Cardiac fibroblast (primary cell): ENCODE results near the gene ZNF135.

Source experiments
- DNase-seq, 2 donors: peaks; one replicate each; pipeline versions ENCODE4 v3.0.0 to v3.0.0-alpha.2; 2010; ENCODE audit warnings: low read depth in 2 of 2
- H3K4me3 ChIP-seq, 2 donors: replicated peaks in 1 of 2; 1 replicate in 1 of 2; 2 replicates in 1 of 2; pipeline ENCODE4 v1.5.1; 2011; ENCODE audit warnings: low read depth in 2 of 2, low read length in 2 of 2, mild to moderate bottlenecking in 2 of 2, moderate library complexity in 1 of 2
- TF ChIP-seq, protein P1 (sequence below): IDR thresholded peaks from one replicate; pipeline ENCODE4 v1.5.1; 2011; ENCODE audit warnings: low read depth, mild to moderate bottlenecking, low read length, inconsistent platforms

ZNF135 gene

DNA sequence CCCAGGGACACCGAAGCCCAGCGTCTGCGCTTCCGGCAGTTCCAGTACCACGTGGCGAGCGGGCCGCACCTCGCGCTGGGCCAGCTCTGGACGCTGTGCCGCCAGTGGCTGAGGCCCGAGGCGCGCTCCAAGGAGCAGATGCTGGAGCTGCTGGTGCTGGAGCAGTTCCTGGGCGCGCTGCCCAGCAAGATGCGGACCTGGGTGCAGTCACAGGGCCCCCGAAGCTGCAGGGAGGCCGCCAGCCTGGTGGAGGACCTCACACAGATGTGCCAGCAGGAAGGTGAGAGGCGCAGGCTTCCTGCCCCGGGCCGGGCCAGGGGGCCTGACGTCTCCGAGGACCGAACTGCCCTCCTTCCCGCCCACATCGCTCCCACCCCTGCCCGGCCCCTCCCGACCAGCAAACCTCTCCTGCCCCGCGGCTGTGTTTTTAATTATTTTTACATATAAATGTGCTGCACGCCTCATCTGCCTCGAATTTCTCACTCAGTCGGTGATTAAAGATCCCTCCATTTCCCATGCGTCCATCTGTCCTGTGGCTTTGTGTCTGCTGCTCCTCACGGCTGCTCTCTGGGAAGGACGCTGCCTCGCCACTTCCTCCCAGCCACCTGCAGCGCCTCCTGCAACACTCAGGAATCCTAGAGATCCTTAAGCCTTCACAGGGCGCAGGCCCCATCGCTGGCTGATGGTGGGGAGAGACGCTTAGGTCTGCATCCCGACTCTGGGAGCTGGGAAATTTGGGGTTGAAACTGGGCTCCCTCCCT lies 21.0 kb upstream of the ZNF135 start:
- no peak overlapping the region for H3K4me3 ChIP-seq
- TF ChIP-seq, protein P1, sequence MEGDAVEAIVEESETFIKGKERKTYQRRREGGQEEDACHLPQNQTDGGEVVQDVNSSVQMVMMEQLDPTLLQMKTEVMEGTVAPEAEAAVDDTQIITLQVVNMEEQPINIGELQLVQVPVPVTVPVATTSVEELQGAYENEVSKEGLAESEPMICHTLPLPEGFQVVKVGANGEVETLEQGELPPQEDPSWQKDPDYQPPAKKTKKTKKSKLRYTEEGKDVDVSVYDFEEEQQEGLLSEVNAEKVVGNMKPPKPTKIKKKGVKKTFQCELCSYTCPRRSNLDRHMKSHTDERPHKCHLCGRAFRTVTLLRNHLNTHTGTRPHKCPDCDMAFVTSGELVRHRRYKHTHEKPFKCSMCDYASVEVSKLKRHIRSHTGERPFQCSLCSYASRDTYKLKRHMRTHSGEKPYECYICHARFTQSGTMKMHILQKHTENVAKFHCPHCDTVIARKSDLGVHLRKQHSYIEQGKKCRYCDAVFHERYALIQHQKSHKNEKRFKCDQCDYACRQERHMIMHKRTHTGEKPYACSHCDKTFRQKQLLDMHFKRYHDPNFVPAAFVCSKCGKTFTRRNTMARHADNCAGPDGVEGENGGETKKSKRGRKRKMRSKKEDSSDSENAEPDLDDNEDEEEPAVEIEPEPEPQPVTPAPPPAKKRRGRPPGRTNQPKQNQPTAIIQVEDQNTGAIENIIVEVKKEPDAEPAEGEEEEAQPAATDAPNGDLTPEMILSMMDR: no peak
- no peak for DNase-seq

DNA sequence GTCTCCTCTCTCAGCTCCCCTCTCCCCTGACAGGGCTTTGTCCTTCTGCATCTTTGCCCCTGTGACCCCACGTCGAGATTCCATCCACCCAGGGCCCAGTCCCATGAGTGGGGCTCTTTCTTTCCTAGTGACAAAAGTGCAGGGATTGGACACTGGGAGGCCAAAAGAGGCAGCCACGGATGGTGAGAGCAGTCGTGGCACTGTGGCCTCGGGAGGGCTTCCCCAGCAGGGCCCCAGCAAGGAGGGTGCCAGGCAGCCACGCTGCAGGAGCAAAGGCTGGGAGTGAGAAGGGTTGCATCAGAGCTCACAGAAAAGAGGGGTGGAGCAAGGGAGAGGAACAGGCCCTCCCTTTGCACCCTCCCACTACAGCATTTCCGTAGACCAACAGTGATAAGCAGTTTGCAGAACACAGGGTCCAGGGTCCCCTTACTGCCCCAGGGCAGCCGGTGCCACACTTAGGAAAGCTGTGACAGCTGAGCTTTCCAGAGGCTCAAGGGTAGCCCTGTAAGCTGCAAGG lies 20.3 kb upstream of the ZNF135 start:
- DNase-seq: no peak
- TF ChIP-seq, protein P1: no peak
- no peak overlapping the region for H3K4me3 ChIP-seq

DNA sequence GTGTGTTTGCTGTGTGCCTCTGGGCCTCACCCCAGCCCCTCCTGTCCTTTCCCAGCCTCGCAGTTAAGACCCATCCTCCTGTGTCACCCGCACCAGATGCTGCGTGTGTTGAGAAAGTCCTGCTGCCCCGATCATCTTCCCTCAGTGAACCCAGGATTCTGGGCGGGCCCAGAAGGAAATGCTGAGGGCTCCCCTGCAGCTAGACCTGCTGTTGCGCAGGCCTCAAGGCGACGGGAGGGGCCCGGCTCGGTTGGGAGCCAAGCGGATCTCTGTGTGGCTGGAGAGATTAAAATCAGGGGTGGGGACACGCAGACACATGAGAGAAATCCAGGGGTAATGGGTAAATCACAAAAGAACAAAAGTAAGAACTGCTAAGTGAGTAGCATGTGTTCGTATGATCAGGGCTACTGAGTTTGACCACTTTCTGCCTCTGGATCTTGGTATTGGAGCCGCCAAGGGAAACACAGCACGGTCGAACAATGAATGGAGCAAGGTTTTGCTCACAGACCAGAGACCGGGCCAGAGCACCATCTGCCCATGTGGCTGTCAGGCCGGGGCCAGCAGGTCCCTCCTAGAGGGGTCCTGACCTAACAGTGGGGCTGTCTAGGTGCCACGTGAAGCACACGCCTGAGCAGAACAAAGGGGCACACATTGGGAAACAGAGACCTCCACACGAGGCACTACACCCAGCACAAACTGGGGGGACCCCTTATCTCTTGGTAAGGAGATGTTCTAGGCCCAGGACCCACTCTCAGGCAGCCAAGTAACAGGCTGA lies 18.1 kb upstream of the ZNF135 start:
- no peak overlapping the region for H3K4me3 ChIP-seq
- DNase-seq: no peak
- TF ChIP-seq, protein P1: no peak

GRCh38 chr19:58042495-58043340 lies 16.4 kb upstream of the ZNF135 start:
- H3K4me3 ChIP-seq: no peak overlapping the region
- no peak for DNase-seq
- TF ChIP-seq, protein P1: no peak

GRCh38 chr19:58044391-58044790 lies 14.7 kb upstream of the ZNF135 start:
- TF ChIP-seq, protein P1: no peak
- no peak for DNase-seq
- no peak overlapping the region for H3K4me3 ChIP-seq

DNA sequence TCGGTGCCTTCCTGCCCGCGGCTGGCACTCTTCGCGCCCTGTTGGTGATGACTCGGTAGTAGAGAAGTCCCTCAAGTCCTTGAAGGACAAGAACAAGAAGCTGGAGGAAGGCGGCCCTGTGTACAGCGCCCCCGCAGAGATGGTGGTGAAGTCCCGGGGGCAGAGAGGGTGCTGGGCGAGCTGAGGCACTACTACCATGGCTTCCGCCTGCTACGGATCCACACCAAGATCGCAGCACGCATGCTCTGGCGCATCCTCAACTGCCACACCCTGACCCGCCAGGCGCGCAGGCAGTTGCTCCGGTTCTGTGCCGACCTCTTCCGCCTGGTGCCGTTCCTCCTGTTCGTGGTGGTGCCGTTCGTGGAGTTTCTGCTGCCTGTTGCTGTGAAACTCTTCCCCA lies 14.2 kb upstream of the ZNF135 start:
- no peak for DNase-seq
- H3K4me3 ChIP-seq: no peak overlapping the region
- TF ChIP-seq, protein P1: no peak
